Spleen (tissue), 11 donors: ENCODE results near the gene CFAP77. TPM values are rescaled to one million over a fixed set of nuclear protein-coding genes. Genes with fewer than 3 reads are reported as not detected.

Experiments used
- DNase-seq: peaks from one replicate; pipeline ENCODE4 v3.0.0-alpha.2; 2020
- H3K27ac ChIP-seq, 8 donors: fragments of 200-600 bp; sonication (generic) in 7 of 8; 1 replicate in 4 of 8; 2 replicates in 4 of 8; pipeline versions ENCODE4 v1.5.0 to v1.8.0; 2016 to 2021; ENCODE audit warnings: inconsistent platforms in 4 of 8, mild to moderate bottlenecking in 4 of 8, moderate library complexity in 1 of 8
- H3K27me3 ChIP-seq, 7 donors: fragments of 200-600 bp; sonication (generic) in 6 of 7; replicated peaks in 1 of 7; 1 replicate in 4 of 7; 2 replicates in 3 of 7; pipeline versions ENCODE4 v1.5.0 to v1.8.0; 2016 to 2021; ENCODE audit warnings: inconsistent platforms in 3 of 7, mild to moderate bottlenecking in 1 of 7
- H3K36me3 ChIP-seq, 6 donors: fragments of 200-600 bp; sonication (generic) in 5 of 6; 1 replicate in 4 of 6; 2 replicates in 2 of 6; pipeline versions ENCODE4 v1.5.0 to v1.8.0; 2016 to 2021; ENCODE audit warnings: inconsistent platforms in 2 of 6
- H3K4me1 ChIP-seq, 6 donors: fragments of 200-600 bp; sonication (generic) in 5 of 6; 1 replicate in 3 of 6; 2 replicates in 3 of 6; pipeline versions ENCODE4 v1.5.0 to v1.8.0; 2016 to 2021; ENCODE audit warnings: inconsistent platforms in 3 of 6
- H3K4me3 ChIP-seq, 8 donors: fragments of 200-600 bp; sonication (generic) in 7 of 8; 1 replicate in 4 of 8; 2 replicates in 4 of 8; pipeline versions ENCODE4 v1.5.0 to v1.8.0; 2016 to 2021; ENCODE audit warnings: inconsistent platforms in 4 of 8, mild to moderate bottlenecking in 4 of 8, moderate library complexity in 2 of 8
- H3K9me3 ChIP-seq, 8 donors: fragments of 200-600 bp; sonication (generic) in 7 of 8; 1 replicate in 4 of 8; 2 replicates in 4 of 8; pipeline versions ENCODE4 v1.5.0 to v1.8.0; 2016 to 2021; ENCODE audit warnings: inconsistent platforms in 4 of 8
- CTCF ChIP-seq, 11 experiments: fragments of 200-600 bp in 7 of 11; fragments of 450-650 bp in 4 of 11; sonication (generic) in 4 of 11; IDR thresholded peaks in 8 of 11; conservative IDR thresholded peaks in 3 of 11; 1 replicate in 7 of 11; 2 replicates in 4 of 11; pipeline versions ENCODE4 v1.4.0 to v1.8.0; 2016 to 2021; ENCODE audit warnings: antibody characterized with exemption in 11 of 11, inconsistent platforms in 4 of 11, mild to moderate bottlenecking in 1 of 11
- POLR2A ChIP-seq, 3 donors: fragments of 450-650 bp; IDR thresholded peaks; one replicate each; pipeline ENCODE4 v1.5.1; 2017; ENCODE audit warnings: antibody characterized with exemption in 3 of 3, mild to moderate bottlenecking in 1 of 3
- POLR2AphosphoS5 ChIP-seq, 3 donors: sonication (generic); formaldehyde crosslinking; IDR thresholded peaks; one replicate each; pipeline ENCODE4 v1.5.1; 2017; ENCODE audit warnings: antibody characterized with exemption in 3 of 3
- WGBS, 5 donors: extraction: QIAGEN DNeasy Blood & Tissue Kit in 3 of 5; methylation state at CpG; one replicate each; pipeline versions ENCODE4 v1.1.5 to v1.1.7; 2013 to 2018; 5-methylcytosine and 5-hydroxymethylcytosine counted together
- intact Hi-C: fragments of 100-400 bp; cut with DNase I; formaldehyde crosslinking; loops from one replicate; pipeline ENCODE4 v1.15.0; 2023; ENCODE audit warnings: low total_unique reads
- polyA plus RNA-seq, 3 donors: library from polyadenylated mRNA; stranded (reverse); fragments of 200-250 nt; gene quantifications; one replicate each; pipeline ENCODE4 v1.2.1, GENCODE V29; 2013
- total RNA-seq, 7 donors: library from RNA; depleted of rRNA in 3 of 7; stranded (reverse); fragments of >200 nt in 3 of 7; fragmentation: NEBNext Ultra II Directional in 4 of 7; extraction: Animal tissue kit (Norgen Biotek cat#: 25700) in 4 of 7; gene quantifications; one replicate each; pipeline versions ENCODE4 v1.1.0 to v1.2.1, GENCODE V29; 2016 to 2021
- donor health status: healthy with polysubstance abuse.
- donor health status: DM: no; HTN: no; CAD: no; lungs with moderate emphysema.
- donor health status: DM: no; HTN: no; CAD: no.
- donor health status: Bipolar disorder and iron deficiency.
- donor health status: healthy.
- donor health status: DM: no; HTN: no; CAD: no.
- donor health status: DM: yes; HTN: yes; CAD: no.

CFAP77 gene
- total and polyA plus RNA-seq, 10 donors, result 0.06 TPM; not detected in 9

GRCh38 chr9:132543960-132544359, 133.9 kb downstream of the CFAP77 start:
- H3K36me3 ChIP-seq, result no peaks in the 10 kb centered on the region
- no peak for DNase-seq
- no peaks in the 10 kb centered on the region for H3K9me3 ChIP-seq
- intact Hi-C loops, result no loop called here
- peaks cover 0 to 32% (median 4%) of the 10 kb centered on the region in 7 donors for H3K27me3 ChIP-seq
- WGBS, 5 donors, result 69 to 84% (median 72%) methylated on average over 19 to 21 of the region's 21 CpGs
- H3K4me1 ChIP-seq, result peaks cover 0 to 32% (median 19%) of the 10 kb centered on the region in 6 donors
- H3K4me3 ChIP-seq, result no peak overlapping the region
- TF ChIP-seq POLR2A (IDR thresholded peaks at IDR 0.05), result no peak
- no peak for TF ChIP-seq POLR2AphosphoS5 (IDR thresholded peaks at IDR 0.05)
- TF ChIP-seq CTCF (IDR thresholded peaks at IDR 0.05 in 8 of 11, conservative IDR thresholded peaks at IDR 0.05 in 3 of 11), result no peak
- H3K27ac ChIP-seq, result no peak overlapping the region

- Histone ChIP-seq H3K9me3 (no peaks in the 10 kb centered on the region), H3K36me3 (no peaks in the 10 kb centered on the region), H3K27ac (no peak overlapping the region), H3K4me3 (no peak overlapping the region), H3K4me1 (peaks cover 0 to 44% (median 23%) of the 10 kb centered on the region in 6 donors), H3K27me3 (peaks cover 0 to 32% (median 4%) of the 10 kb centered on the region in 7 donors)
- 79 to 83% (median 81%) methylated on average over 9 of the region's 9 CpGs for WGBS, 5 donors
- TF ChIP-seq CTCF (IDR thresholded peaks at IDR 0.05 in 8 of 11, conservative IDR thresholded peaks at IDR 0.05 in 3 of 11), result no peak
- TF ChIP-seq POLR2AphosphoS5 (IDR thresholded peaks at IDR 0.05), result no peak
- no peak for TF ChIP-seq POLR2A (IDR thresholded peaks at IDR 0.05)
- no peak for DNase-seq
- intact Hi-C loops, result no loop called here
These were observed 135.6 kb downstream of the CFAP77 start for GRCh38 chr9:132545578-132545977.

- Histone ChIP-seq H3K4me3 (peak overlapping the region in 1 of 8 donors; percentile 27), H3K27me3 (peaks cover 0 to 32% (median 4%) of the 10 kb centered on the region in 7 donors), H3K36me3 (no peaks in the 10 kb centered on the region), H3K9me3 (no peaks in the 10 kb centered on the region), H3K27ac (peak overlapping the region in 3 of 8 donors; percentile 12 to 84 (median 78)), H3K4me1 (peaks cover 0 to 44% (median 23%) of the 10 kb centered on the region in 6 donors)
- TF ChIP-seq POLR2AphosphoS5 (IDR thresholded peaks at IDR 0.05), result peak in 1 of 3 donors; percentile 22
- TF ChIP-seq CTCF (IDR thresholded peaks at IDR 0.05 in 8 of 11, conservative IDR thresholded peaks at IDR 0.05 in 3 of 11), result peak in 8 of 11 experiments; percentile 5 to 52 (median 34)
- TF ChIP-seq POLR2A (IDR thresholded peaks at IDR 0.05), result no peak
- WGBS, 5 donors, result 2 to 5% (median 4%) methylated on average over 25 to 27 of the region's 27 CpGs
- no peak for DNase-seq
- intact Hi-C loops, result no loop called here
These were observed 136.4 kb downstream of the CFAP77 start for GRCh38 chr9:132546148-132547051.

GRCh38 chr9:132547052-132547431, 137.0 kb downstream of the CFAP77 start:
- no peak for DNase-seq
- Histone ChIP-seq H3K4me3 (no peak overlapping the region), H3K27ac (peak overlapping the region in 3 of 8 donors; percentile 22 to 84 (median 78)), H3K27me3 (peaks cover 0 to 32% (median 4%) of the 10 kb centered on the region in 7 donors), H3K9me3 (no peaks in the 10 kb centered on the region), H3K4me1 (peaks cover 0 to 44% (median 23%) of the 10 kb centered on the region in 6 donors), H3K36me3 (no peaks in the 10 kb centered on the region)
- WGBS, 5 donors, result 68 to 90% (median 78%) methylated on average over 3 to 7 of the region's 7 CpGs
- intact Hi-C loops, result no loop called here
- TF ChIP-seq POLR2A (IDR thresholded peaks at IDR 0.05) (no peak), CTCF (IDR thresholded peaks at IDR 0.05 in 8 of 11, conservative IDR thresholded peaks at IDR 0.05 in 3 of 11) (no peak), POLR2AphosphoS5 (IDR thresholded peaks at IDR 0.05) (no peak)
